SU-DHL-6 (cell line): Measurements from ENCODE around the gene SCN4B.

ENCODE experiments used
- H2AFZ ChIP-seq: fragments of 200-600 bp; sonication (generic); 2 replicates; pipeline ENCODE4 v1.6.1; 2014; ENCODE audit warnings: low read depth, mild to moderate bottlenecking, moderate library complexity, mixed read lengths, antibody characterized with exemption, low read length; ENCODE audit not compliant: severe bottlenecking
- H3F3A ChIP-seq: fragments of 200-600 bp; shearing (Covaris generic); 2 replicates; pipeline ENCODE4 v1.6.0; 2016; ENCODE audit warnings: antibody characterized with exemption, mild to moderate bottlenecking; ENCODE audit not compliant: insufficient read depth
- H3K27ac ChIP-seq: fragments of 200-600 bp; sonication (generic); 2 replicates; pipeline ENCODE4 v1.5.1; 2016; ENCODE audit warnings: low read depth, mild to moderate bottlenecking, low read length, moderate library complexity, mixed read lengths
- H3K27me3 ChIP-seq: fragments of 200-600 bp; sonication (generic), shearing (Covaris generic); 2 replicates; pipeline ENCODE4 v1.6.0; 2014; ENCODE audit warnings: mild to moderate bottlenecking, low read length
- H3K36me3 ChIP-seq: fragments of 200-600 bp; sonication (generic); 2 replicates; pipeline ENCODE4 v1.6.1; 2014; ENCODE audit warnings: mild to moderate bottlenecking, low read length, mixed read lengths
- H3K4me2 ChIP-seq: fragments of 300-600, 200-600 bp; shearing (Covaris generic), sonication (generic); 2 replicates; pipeline ENCODE4 v1.6.0; 2014; ENCODE audit warnings: low read length, low read depth, mild to moderate bottlenecking; ENCODE audit not compliant: poor library complexity, severe bottlenecking
- H3K4me3 ChIP-seq: fragments of 200-600 bp; sonication (generic); 2 replicates; pipeline ENCODE4 v1.5.1; 2014; ENCODE audit warnings: antibody characterized with exemption, low read length, mild to moderate bottlenecking, mixed read lengths; ENCODE audit not compliant: insufficient read depth, poor library complexity, severe bottlenecking
- H3K79me2 ChIP-seq: fragments of 200-600 bp; sonication (generic); 2 replicates; pipeline ENCODE4 v1.6.1; 2014; ENCODE audit warnings: mild to moderate bottlenecking, low read length, moderate library complexity; ENCODE audit not compliant: insufficient read depth
- H3K9ac ChIP-seq: fragments of 200-600 bp; sonication (generic); 2 replicates; pipeline ENCODE4 v1.7.0; 2014; ENCODE audit warnings: mild to moderate bottlenecking, low read length
- H3K9me2 ChIP-seq: fragments of 200-600 bp; sonication (generic); replicated peaks from 2 replicates; pipeline ENCODE4 v1.6.1; 2014; ENCODE audit warnings: low read length; ENCODE audit not compliant: insufficient read depth
- H3K9me3 ChIP-seq: fragments of 200-600 bp; sonication (generic); 2 replicates; pipeline ENCODE4 v1.6.1; 2014; ENCODE audit warnings: low read length, mixed read lengths; ENCODE audit not compliant: insufficient read depth
- H4K20me1 ChIP-seq: fragments of 200-600 bp; sonication (generic); 2 replicates; pipeline ENCODE4 v1.6.1; 2014; ENCODE audit warnings: low read depth, mild to moderate bottlenecking, antibody characterized with exemption, low read length, moderate library complexity, mixed read lengths
- EZH2phosphoT487 ChIP-seq: fragments of 200-600 bp; sonication (generic), shearing (Covaris generic); conservative IDR thresholded peaks from 2 replicates; pipeline ENCODE4 v1.6.1; 2018; ENCODE audit warnings: mild to moderate bottlenecking, antibody characterized with exemption, low read length, moderate library complexity, mixed read lengths
- TF ChIP-seq, protein P1 (sequence below): fragments of 200-600 bp; sonication (generic); IDR thresholded peaks from one replicate; pipeline ENCODE4 v1.5.1; 2017; ENCODE audit warnings: antibody characterized with exemption, mild to moderate bottlenecking, low read length, moderate library complexity; ENCODE audit not compliant: insufficient read depth, poor library complexity, severe bottlenecking

The SCN4B gene

GRCh38 chr11:118126082-118126838 lies 26.4 kb downstream of the SCN4B start:
- Histone ChIP-seq H2AFZ (no peak overlapping the region), H3K79me2 (no peaks in the 10 kb centered on the region), H3K4me3 (no peak overlapping the region), H3F3A (no peaks in the 10 kb centered on the region), H3K9me3 (no peaks in the 10 kb centered on the region), H3K4me2 (no peak overlapping the region), H3K9ac (no peak overlapping the region), H3K9me2 (no peaks in the 10 kb centered on the region), H3K36me3 (no peaks in the 10 kb centered on the region), H4K20me1 (no peaks in the 10 kb centered on the region), H3K27me3 (no peaks in the 10 kb centered on the region), H3K27ac (no peak overlapping the region)
- no peak for TF ChIP-seq EZH2phosphoT487
- TF ChIP-seq, protein P1, sequence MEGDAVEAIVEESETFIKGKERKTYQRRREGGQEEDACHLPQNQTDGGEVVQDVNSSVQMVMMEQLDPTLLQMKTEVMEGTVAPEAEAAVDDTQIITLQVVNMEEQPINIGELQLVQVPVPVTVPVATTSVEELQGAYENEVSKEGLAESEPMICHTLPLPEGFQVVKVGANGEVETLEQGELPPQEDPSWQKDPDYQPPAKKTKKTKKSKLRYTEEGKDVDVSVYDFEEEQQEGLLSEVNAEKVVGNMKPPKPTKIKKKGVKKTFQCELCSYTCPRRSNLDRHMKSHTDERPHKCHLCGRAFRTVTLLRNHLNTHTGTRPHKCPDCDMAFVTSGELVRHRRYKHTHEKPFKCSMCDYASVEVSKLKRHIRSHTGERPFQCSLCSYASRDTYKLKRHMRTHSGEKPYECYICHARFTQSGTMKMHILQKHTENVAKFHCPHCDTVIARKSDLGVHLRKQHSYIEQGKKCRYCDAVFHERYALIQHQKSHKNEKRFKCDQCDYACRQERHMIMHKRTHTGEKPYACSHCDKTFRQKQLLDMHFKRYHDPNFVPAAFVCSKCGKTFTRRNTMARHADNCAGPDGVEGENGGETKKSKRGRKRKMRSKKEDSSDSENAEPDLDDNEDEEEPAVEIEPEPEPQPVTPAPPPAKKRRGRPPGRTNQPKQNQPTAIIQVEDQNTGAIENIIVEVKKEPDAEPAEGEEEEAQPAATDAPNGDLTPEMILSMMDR: no peak

DNA sequence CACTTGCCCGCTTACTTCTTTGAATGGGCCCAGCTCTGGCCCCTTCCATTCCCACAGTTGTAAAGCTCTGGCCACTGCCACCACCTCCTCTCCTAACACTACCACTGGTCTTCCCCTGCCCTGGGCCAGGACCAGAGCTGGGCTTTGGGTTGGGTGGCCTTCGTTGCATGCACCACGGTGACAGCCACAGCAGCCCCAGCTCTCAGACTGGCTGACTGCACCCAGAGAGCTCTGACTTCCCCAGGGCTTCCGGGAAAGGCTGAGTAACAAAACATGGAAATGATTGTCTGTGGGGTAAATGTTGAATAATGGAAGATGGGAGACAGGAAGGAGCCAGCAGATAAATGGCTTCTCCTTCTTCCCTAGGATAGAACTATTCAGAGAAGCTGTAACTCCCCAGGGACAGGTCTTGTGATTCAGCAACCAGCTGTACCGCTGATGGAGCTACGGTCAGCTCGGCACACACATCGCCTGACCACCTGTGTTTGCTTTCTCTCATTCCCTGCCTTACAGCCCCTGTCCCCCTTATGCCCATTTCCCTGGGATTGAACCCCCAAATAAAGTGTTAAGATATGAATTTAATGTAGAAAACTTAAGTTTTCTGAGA lies 27.6 kb downstream of the SCN4B start:
- TF ChIP-seq, protein P1: no peak
- TF ChIP-seq EZH2phosphoT487: no peak
- Histone ChIP-seq H4K20me1 (no peaks in the 10 kb centered on the region), H3K9me3 (no peaks in the 10 kb centered on the region), H3K9me2 (no peaks in the 10 kb centered on the region), H3K36me3 (no peaks in the 10 kb centered on the region), H3K27me3 (no peaks in the 10 kb centered on the region), H3K4me3 (no peak overlapping the region), H3K27ac (no peak overlapping the region), H3K9ac (no peak overlapping the region), H3K79me2 (no peaks in the 10 kb centered on the region), H3K4me2 (no peak overlapping the region), H3F3A (no peaks in the 10 kb centered on the region), H2AFZ (no peak overlapping the region)

GRCh38 chr11:118120793-118121192 lies 31.8 kb downstream of the SCN4B start:
- H2AFZ ChIP-seq: no peak overlapping the region
- H3K79me2 ChIP-seq: no peaks in the 10 kb centered on the region
- no peaks in the 10 kb centered on the region for H4K20me1 ChIP-seq
- no peaks in the 10 kb centered on the region for H3K36me3 ChIP-seq
- H3K9me3 ChIP-seq: no peaks in the 10 kb centered on the region
- H3K9ac ChIP-seq: no peak overlapping the region
- H3K4me3 ChIP-seq: no peak overlapping the region
- H3K27ac ChIP-seq: no peak overlapping the region
- TF ChIP-seq EZH2phosphoT487: no peak
- TF ChIP-seq, protein P1: no peak
- no peaks in the 10 kb centered on the region for H3K27me3 ChIP-seq
- no peaks in the 10 kb centered on the region for H3K9me2 ChIP-seq
- H3K4me2 ChIP-seq: no peak overlapping the region
- H3F3A ChIP-seq: no peaks in the 10 kb centered on the region
